ENCODE results near the gene ZNF649. TPM values are rescaled to one million over a fixed set of nuclear protein-coding genes. Genes with fewer than 3 reads are reported as not detected.

The ZNF649 gene
- total RNA-seq, 3 donors from 2014 or later (not counting 1 experiment from before 2014, with no cell fraction given) = 11.0 to 16.1 (median 12.3) TPM

GRCh38 chr19:51887522-51888498 is 17.0 kb downstream of the ZNF649 start, which contains the start of gene ZNF577:
Gene ZNF577, minus strand, starts transcription at chr19:51887951. Its CDS starts 7,569 bp downstream, at chr19:51880382.
- ATAC-seq (peak; percentile 85 to 97 (median 96)), DNase-seq (peak; percentile 73 to 74)
- no peaks in the 10 kb centered on the region for H3K27me3 ChIP-seq (ENCODE audit: control insufficient read depth, insufficient read depth, low read length)
- peaks cover 3% of the 10 kb centered on the region for H3K4me1 ChIP-seq (ENCODE audit: control insufficient read depth, insufficient read depth, low read length)
- Mint-ChIP-seq H3K27ac (peak within 1 kb of the TSS; percentile 96 to 97), H3K4me1 (peaks cover 13 to 19% of the 10 kb centered on the region in 2 donors), H3K9me3 (peaks cover 8 to 32% of the 10 kb centered on the region in 2 donors), H3K27me3 (ENCODE audit: low read depth in 2 of 2) (no peaks in the 10 kb centered on the region), H3K4me3 (peak within 1 kb of the TSS; percentile 100), H3K36me3 (peaks cover 50% of the 10 kb centered on the region)
- peaks cover 62% of the 10 kb centered on the region for H3K9me3 ChIP-seq (ENCODE audit: control insufficient read depth, insufficient read depth, low read length)
- intact Hi-C loops (cut with micrococcal nuclease) = loop anchor here (2.0 to 10.0 kb wide), 2 partner anchors 17 to 57 kb away; partner anchors contain the start of gene ZNF649
- no peak for TF ChIP-seq CTCF (IDR thresholded peaks at IDR 0.05)
- peak within 1 kb of the TSS; percentile 54 for H3K4me3 ChIP-seq (ENCODE audit: low read length)
- 28% methylated on average over 56 of the region's 56 CpGs for WGBS (ENCODE audit: insufficient coverage)
- H3K27ac ChIP-seq (ENCODE audit: low read length) = peak within 1 kb of the TSS; percentile 50
- H3K36me3 ChIP-seq (ENCODE audit: control insufficient read depth, insufficient read depth, low read length) = peaks cover 27% of the 10 kb centered on the region

GRCh38 chr19:51884713-51885112 is 20.1 kb downstream of the ZNF649 start:
- Mint-ChIP-seq H3K27me3 (ENCODE audit: low read depth in 2 of 2) (no peaks in the 10 kb centered on the region), H3K9me3 (peaks cover 12 to 29% of the 10 kb centered on the region in 2 donors), H3K36me3 (peaks cover 43% of the 10 kb centered on the region), H3K27ac (no peak overlapping the region), H3K4me3 (no peak overlapping the region), H3K4me1 (peaks cover 13 to 19% of the 10 kb centered on the region in 2 donors)
- H3K27me3 ChIP-seq (ENCODE audit: control insufficient read depth, insufficient read depth, low read length) = no peaks in the 10 kb centered on the region
- H3K4me3 ChIP-seq (ENCODE audit: low read length) = no peak overlapping the region
- H3K4me1 ChIP-seq (ENCODE audit: control insufficient read depth, insufficient read depth, low read length) = peaks cover 3% of the 10 kb centered on the region
- H3K9me3 ChIP-seq (ENCODE audit: control insufficient read depth, insufficient read depth, low read length) = peaks cover 60% of the 10 kb centered on the region
- no peak overlapping the region for H3K27ac ChIP-seq (ENCODE audit: low read length)
- peaks cover 12% of the 10 kb centered on the region for H3K36me3 ChIP-seq (ENCODE audit: control insufficient read depth, insufficient read depth, low read length)
- intact Hi-C loops (cut with micrococcal nuclease) = loop anchor here (10.0 kb wide), 1 partner anchor 60 kb away; no protein-coding TSS in a partner anchor
- DNase-seq = no peak
- ATAC-seq = no peak
- TF ChIP-seq CTCF (IDR thresholded peaks at IDR 0.05) = no peak
- 100% methylated on average over 2 of the region's 2 CpGs for WGBS (ENCODE audit: insufficient coverage)

- ATAC-seq (no peak), DNase-seq (no peak)
- H3K4me3 Mint-ChIP-seq = no peak overlapping the region
- no peak for TF ChIP-seq CTCF (IDR thresholded peaks at IDR 0.05)
- H3K36me3 Mint-ChIP-seq = peaks cover 37% of the 10 kb centered on the region
- H3K9me3 Mint-ChIP-seq = peaks cover 11 to 28% of the 10 kb centered on the region in 2 donors
- Histone ChIP-seq H3K4me3 (ENCODE audit: low read length) (no peak overlapping the region), H3K9me3 (ENCODE audit: control insufficient read depth, insufficient read depth, low read length) (peaks cover 57% of the 10 kb centered on the region), H3K27ac (ENCODE audit: low read length) (no peak overlapping the region), H3K36me3 (ENCODE audit: control insufficient read depth, insufficient read depth, low read length) (peaks cover 20% of the 10 kb centered on the region), H3K4me1 (ENCODE audit: control insufficient read depth, insufficient read depth, low read length) (no peaks in the 10 kb centered on the region), H3K27me3 (ENCODE audit: control insufficient read depth, insufficient read depth, low read length) (no peaks in the 10 kb centered on the region)
- peaks cover 5 to 10% of the 10 kb centered on the region in 2 donors for H3K4me1 Mint-ChIP-seq
- WGBS (ENCODE audit: insufficient coverage) = 100% methylated on average over 3 of the region's 3 CpGs
- no peak overlapping the region for H3K27ac Mint-ChIP-seq
- no peaks in the 10 kb centered on the region for H3K27me3 Mint-ChIP-seq (ENCODE audit: low read depth in 2 of 2)
- intact Hi-C loops (cut with micrococcal nuclease) = loop anchor here (10.0 kb wide), 1 partner anchor 62 kb away; no protein-coding TSS in a partner anchor
Measured at GRCh38 chr19:51882518-51882917, 22.3 kb downstream of the ZNF649 start.

Data from natural killer cell (primary cell).